ENCODE measurements around the gene RYR1.

Gene RYR1

GRCh38 chr19:38537071-38537936 lies 103.8 kb downstream of the RYR1 start:
- no peak for DNase-seq
- Histone ChIP-seq H3K4me3 (ENCODE audit: low read depth, low read length) (no peak overlapping the region), H3K27ac (no peak overlapping the region), H3K36me3 (replicated peaks) (no peaks in the 10 kb centered on the region), H3K27me3 (replicated peaks) (no peaks in the 10 kb centered on the region)
- in situ Hi-C loops (cut with HindIII; ENCODE audit: low pct_ligation_motif_present, low sequenced_read_pairs), result no loop called here
- no peak for TF ChIP-seq CTCF (IDR thresholded peaks at IDR 0.05; ENCODE audit: low read depth, low read length, missing control alignments)

DNA sequence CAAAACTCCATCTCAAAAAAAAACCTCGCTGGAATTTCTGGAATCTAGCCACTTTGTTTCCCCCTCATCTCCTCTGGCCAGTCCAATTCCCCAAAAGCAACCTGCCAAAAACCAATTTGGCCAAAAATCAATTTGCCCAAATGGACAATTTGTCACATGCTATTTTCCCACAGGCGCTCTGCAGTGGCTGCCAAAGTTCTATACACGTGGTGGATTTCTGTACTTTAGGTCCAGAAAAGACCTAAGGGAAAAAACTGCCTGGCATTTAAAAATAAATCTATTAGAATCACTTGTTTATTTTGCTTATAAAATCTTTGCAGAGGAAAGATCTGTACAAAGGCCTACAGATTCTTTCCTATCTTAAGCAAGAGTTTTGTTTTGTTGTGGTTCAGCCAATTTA lies 104.9 kb downstream of the RYR1 start:
- Histone ChIP-seq H3K36me3 (replicated peaks) (no peaks in the 10 kb centered on the region), H3K27ac (no peak overlapping the region), H3K4me3 (ENCODE audit: low read depth, low read length) (no peak overlapping the region), H3K27me3 (replicated peaks) (no peaks in the 10 kb centered on the region)
- in situ Hi-C loops (cut with HindIII; ENCODE audit: low pct_ligation_motif_present, low sequenced_read_pairs), result no loop called here
- no peak for TF ChIP-seq CTCF (IDR thresholded peaks at IDR 0.05; ENCODE audit: low read depth, low read length, missing control alignments)
- DNase-seq, result no peak

- no peak for DNase-seq
- Histone ChIP-seq H3K36me3 (replicated peaks) (no peaks in the 10 kb centered on the region), H3K4me3 (ENCODE audit: low read depth, low read length) (no peak overlapping the region), H3K27me3 (replicated peaks) (no peaks in the 10 kb centered on the region), H3K27ac (no peak overlapping the region)
- in situ Hi-C loops (cut with HindIII; ENCODE audit: low pct_ligation_motif_present, low sequenced_read_pairs), result no loop called here
- no peak for TF ChIP-seq CTCF (IDR thresholded peaks at IDR 0.05; ENCODE audit: low read depth, low read length, missing control alignments)
These were observed 105.5 kb downstream of the RYR1 start for GRCh38 chr19:38538793-38539528.

- Histone ChIP-seq H3K27me3 (replicated peaks) (no peaks in the 10 kb centered on the region), H3K4me3 (ENCODE audit: low read depth, low read length) (no peak overlapping the region), H3K27ac (no peak overlapping the region), H3K36me3 (replicated peaks) (no peaks in the 10 kb centered on the region)
- DNase-seq, result no peak
- in situ Hi-C loops (cut with HindIII; ENCODE audit: low pct_ligation_motif_present, low sequenced_read_pairs), result no loop called here
- TF ChIP-seq CTCF (IDR thresholded peaks at IDR 0.05; ENCODE audit: low read depth, low read length, missing control alignments), result no peak
These were observed 106.3 kb downstream of the RYR1 start for GRCh38 chr19:38539751-38540150.

- Histone ChIP-seq H3K27ac (no peak overlapping the region), H3K27me3 (replicated peaks) (no peaks in the 10 kb centered on the region), H3K36me3 (replicated peaks) (no peaks in the 10 kb centered on the region), H3K4me3 (ENCODE audit: low read depth, low read length) (no peak overlapping the region)
- no peak for TF ChIP-seq CTCF (IDR thresholded peaks at IDR 0.05; ENCODE audit: low read depth, low read length, missing control alignments)
- no peak for DNase-seq
- in situ Hi-C loops (cut with HindIII; ENCODE audit: low pct_ligation_motif_present, low sequenced_read_pairs), result no loop called here
These were observed 108.5 kb downstream of the RYR1 start for GRCh38 chr19:38542040-38542439.

Measured in brain microvascular endothelial cell (primary cell).